ENCODE measurements around the gene MUC5B.
"Not testable (repeated sequence)": the region's sequence is repeated elsewhere in the genome, so short reads cannot be mapped to it uniquely, and the experiment has no call there.

- TF ChIP-seq CTCF, POLR2A (IDR thresholded peaks at IDR 0.05): not testable (repeated sequence)
These were observed 7.0 kb upstream of the MUC5B start for GRCh38 chr11:1215826-1216225.

All from heart left ventricle (tissue), 13 donors.